ENCODE data around the gene GPR171. TPM values are rescaled to one million over a fixed set of nuclear protein-coding genes. Genes with fewer than 3 reads are reported as not detected.
A peak's percentile ranks its signal among the peaks of the same experiment; 100 is the strongest.

The GPR171 gene
- total RNA-seq, 1 experiment from 2014 or later: not detected

GRCh38 chr3:151213881-151214280, 10.9 kb upstream of the GPR171 start:
- no peak for DNase-seq (ENCODE audit: low spot score)

- no peak for DNase-seq (ENCODE audit: low spot score)
Measured at GRCh38 chr3:151213151-151213550, 10.1 kb upstream of the GPR171 start.

- DNase-seq (ENCODE audit: low spot score): peak; percentile 17
Measured at GRCh38 chr3:151210676-151211381, 7.8 kb upstream of the GPR171 start.

- no peak for DNase-seq (ENCODE audit: low spot score)
Measured at GRCh38 chr3:151209654-151210053, 6.6 kb upstream of the GPR171 start.

GRCh38 chr3:151206201-151206600, 3.2 kb upstream of the GPR171 start:
- no peak for DNase-seq (ENCODE audit: low spot score)

GRCh38 chr3:151205482-151205881, 2.5 kb upstream of the GPR171 start:
- DNase-seq (ENCODE audit: low spot score): no peak

- DNase-seq (ENCODE audit: low spot score): no peak
Measured at GRCh38 chr3:151204530-151205402, 1.8 kb upstream of the GPR171 start.

- no peak for DNase-seq (ENCODE audit: low spot score)
Measured at GRCh38 chr3:151201051-151201730, 1.8 kb downstream of the GPR171 start.

GRCh38 chr3:151200586-151200985, 2.4 kb downstream of the GPR171 start:
- DNase-seq (ENCODE audit: low spot score): no peak

- no peak for DNase-seq (ENCODE audit: low spot score)
Measured at GRCh38 chr3:151199554-151200438, 3.2 kb downstream of the GPR171 start.

GRCh38 chr3:151198849-151199248, 4.2 kb downstream of the GPR171 start:
- no peak for DNase-seq (ENCODE audit: low spot score)

GRCh38 chr3:151197981-151198767, 4.8 kb downstream of the GPR171 start:
- DNase-seq (ENCODE audit: low spot score): no peak

- DNase-seq (ENCODE audit: low spot score): no peak
Measured at GRCh38 chr3:151197228-151197627, 5.8 kb downstream of the GPR171 start.

- DNase-seq (ENCODE audit: low spot score): no peak
Measured at GRCh38 chr3:151196434-151196833, 6.6 kb downstream of the GPR171 start.

GRCh38 chr3:151195826-151196225, 7.2 kb downstream of the GPR171 start:
- DNase-seq (ENCODE audit: low spot score): no peak

GRCh38 chr3:151192545-151192944, 10.5 kb downstream of the GPR171 start:
- no peak for DNase-seq (ENCODE audit: low spot score)

GRCh38 chr3:151191095-151191494, 11.9 kb downstream of the GPR171 start:
- DNase-seq (ENCODE audit: low spot score): no peak

GRCh38 chr3:151183265-151183671, 19.7 kb downstream of the GPR171 start:
- no peak for DNase-seq (ENCODE audit: low spot score)

GRCh38 chr3:151182349-151183079, 20.5 kb downstream of the GPR171 start:
- no peak for DNase-seq (ENCODE audit: low spot score)

Measured in HT-29 (cell line).